AG10803 (cell line): ENCODE results near the gene NUDT4B.
"Not testable (repeated sequence)": the region's sequence is repeated elsewhere in the genome, so short reads cannot be mapped to it uniquely, and the experiment has no call there.

Source experiments
- DNase-seq: peaks from one replicate; pipeline ENCODE4 v3.0.0; 2010; ENCODE audit warnings: low read depth
- H3K4me3 ChIP-seq: 2 replicates; pipeline ENCODE4 v1.5.1; 2011; ENCODE audit warnings: mild to moderate bottlenecking, low read length, control low read depth

NUDT4B gene

GRCh38 chr1:148748563-148749334, at the start of gene NUDT4B:
Gene NUDT4B (plus strand): TSS chr1:148748774. CDS start chr1:148748953, 179 bp downstream.
- H3K4me3 ChIP-seq, DNase-seq: not testable (repeated sequence)

GRCh38 chr1:148699357-148699756, 49.2 kb upstream of the NUDT4B start:
- H3K4me3 ChIP-seq, DNase-seq: not testable (repeated sequence)

- H3K4me3 ChIP-seq, DNase-seq: not testable (repeated sequence)
Observed at GRCh38 chr1:148702242-148702641, 46.3 kb upstream of the NUDT4B start.

GRCh38 chr1:148703973-148704591, 44.5 kb upstream of the NUDT4B start:
- H3K4me3 ChIP-seq, DNase-seq: not testable (repeated sequence)

GRCh38 chr1:148705316-148705948, 43.1 kb upstream of the NUDT4B start:
- DNase-seq, H3K4me3 ChIP-seq: not testable (repeated sequence)

GRCh38 chr1:148708779-148709333, 39.7 kb upstream of the NUDT4B start:
- not testable (repeated sequence) for DNase-seq, H3K4me3 ChIP-seq

GRCh38 chr1:148710772-148711523, 37.6 kb upstream of the NUDT4B start:
- not testable (repeated sequence) for H3K4me3 ChIP-seq

GRCh38 chr1:148712353-148712752, 36.2 kb upstream of the NUDT4B start:
- H3K4me3 ChIP-seq, DNase-seq: not testable (repeated sequence)

More at GRCh38 chr1:148710772-148711523, 37.6 kb upstream of the NUDT4B start:
- not testable (repeated sequence) for DNase-seq

- H3K4me3 ChIP-seq, DNase-seq: not testable (repeated sequence)
Observed at GRCh38 chr1:148715518-148715917, 33.1 kb upstream of the NUDT4B start.

- not testable (repeated sequence) for H3K4me3 ChIP-seq, DNase-seq
Observed at GRCh38 chr1:148716966-148717520, 31.5 kb upstream of the NUDT4B start.

- H3K4me3 ChIP-seq, DNase-seq: not testable (repeated sequence)
Observed at GRCh38 chr1:148720918-148721317, 27.7 kb upstream of the NUDT4B start.

GRCh38 chr1:148722758-148723157, 25.8 kb upstream of the NUDT4B start:
- H3K4me3 ChIP-seq, result not testable (repeated sequence)

GRCh38 chr1:148723515-148723914, 25.1 kb upstream of the NUDT4B start:
- H3K4me3 ChIP-seq, DNase-seq: not testable (repeated sequence)

More at GRCh38 chr1:148722758-148723157, 25.8 kb upstream of the NUDT4B start:
- not testable (repeated sequence) for DNase-seq

GRCh38 chr1:148724872-148725271, 23.7 kb upstream of the NUDT4B start:
- DNase-seq, H3K4me3 ChIP-seq: not testable (repeated sequence)

- DNase-seq, H3K4me3 ChIP-seq: not testable (repeated sequence)
Observed at GRCh38 chr1:148727862-148728261, 20.7 kb upstream of the NUDT4B start.

GRCh38 chr1:148729128-148729527, 19.4 kb upstream of the NUDT4B start:
- H3K4me3 ChIP-seq, DNase-seq: not testable (repeated sequence)

- DNase-seq, H3K4me3 ChIP-seq: not testable (repeated sequence)
Observed at GRCh38 chr1:148729541-148729940, 19.0 kb upstream of the NUDT4B start.

- DNase-seq, H3K4me3 ChIP-seq: not testable (repeated sequence)
Observed at GRCh38 chr1:148732277-148732676, 16.3 kb upstream of the NUDT4B start.
